CD4-positive, alpha-beta T cell treated with Interleukin-10 for 1 hour (primary cell): ENCODE measurements around the gene REX1BD.

Experiments
- DNase-seq: peaks from one replicate; pipeline ENCODE4 v3.0.0-alpha.2; 2020

REX1BD gene

GRCh38 chr19:18618236-18618635 is 29.6 kb downstream of the REX1BD start:
- no peak for DNase-seq

GRCh38 chr19:18620311-18620710 is 31.7 kb downstream of the REX1BD start:
- no peak for DNase-seq

- DNase-seq, result no peak
Observed at GRCh38 chr19:18620902-18621301, 32.3 kb downstream of the REX1BD start.

GRCh38 chr19:18626906-18627305 is 38.3 kb downstream of the REX1BD start:
- no peak for DNase-seq

- no peak for DNase-seq
Observed at GRCh38 chr19:18629166-18630088, 40.8 kb downstream of the REX1BD start.

GRCh38 chr19:18633321-18633720 is 44.7 kb downstream of the REX1BD start:
- no peak for DNase-seq

- DNase-seq, result no peak
Observed at GRCh38 chr19:18634612-18635297, 46.2 kb downstream of the REX1BD start.

- DNase-seq, result no peak
Observed at GRCh38 chr19:18635831-18636182, 47.2 kb downstream of the REX1BD start.

- peak; percentile 98 for DNase-seq
Observed at GRCh38 chr19:18636183-18636968, 47.8 kb downstream of the REX1BD start.

- no peak for DNase-seq
Observed at GRCh38 chr19:18636969-18637629, 48.5 kb downstream of the REX1BD start, which contains the start of gene KLHL26. Gene KLHL26 (plus strand): TSS chr19:18637028. CDS start chr19:18637055, 27 bp downstream.

GRCh38 chr19:18637673-18638630 is 49.4 kb downstream of the REX1BD start:
- DNase-seq, result peak; percentile 12

GRCh38 chr19:18639706-18640243 is 51.2 kb downstream of the REX1BD start:
- DNase-seq, result no peak
